Fibroblast of skin of abdomen (primary cell): ENCODE data around the gene VAPA. TPM values are rescaled to one million over a fixed set of nuclear protein-coding genes. Genes with fewer than 3 reads are reported as not detected.

Experiments used
- DNase-seq: peaks from one replicate; pipeline ENCODE4 v3.0.0-alpha.2; 2013
- polyA plus RNA-seq, 2 experiments: library from polyadenylated mRNA; unstranded; fragments of 120-200 nt; gene quantifications; one replicate each; pipeline ENCODE4 v1.2.1, GENCODE V29; 2013; ENCODE audit not compliant: insufficient read length in 2 of 2

The VAPA gene
- 179 TPM for polyA plus RNA-seq (2013, experiment 1 of 2; ENCODE audit: insufficient read length)
- polyA plus RNA-seq (2013, experiment 2 of 2; ENCODE audit: insufficient read length) = 182 TPM

- DNase-seq = peak; percentile 96
Measured at GRCh38 chr18:9913526-9914333, at the start of gene VAPA. Gene VAPA (plus strand): TSS chr18:9914016. CDS start chr18:9914257, 241 bp downstream.

GRCh38 chr18:9865764-9866490 is 47.9 kb upstream of the VAPA start:
- DNase-seq = no peak

GRCh38 chr18:9866627-9867026 is 47.2 kb upstream of the VAPA start:
- DNase-seq = no peak

- DNase-seq = no peak
Measured at GRCh38 chr18:9867071-9867594, 46.7 kb upstream of the VAPA start.

GRCh38 chr18:9868857-9869714 is 44.7 kb upstream of the VAPA start:
- no peak for DNase-seq

- peak; percentile 70 for DNase-seq
Measured at GRCh38 chr18:9869715-9870430, 43.9 kb upstream of the VAPA start.

GRCh38 chr18:9870431-9871008 is 43.3 kb upstream of the VAPA start:
- DNase-seq = no peak

- DNase-seq = no peak
Measured at GRCh38 chr18:9871244-9871746, 42.5 kb upstream of the VAPA start.

- DNase-seq = no peak
Measured at GRCh38 chr18:9872823-9873222, 41.0 kb upstream of the VAPA start.

- peak; percentile 22 for DNase-seq
Measured at GRCh38 chr18:9874728-9875127, 39.1 kb upstream of the VAPA start.

- DNase-seq = no peak
Measured at GRCh38 chr18:9876212-9876866, 37.5 kb upstream of the VAPA start.

GRCh38 chr18:9876867-9877654 is 36.8 kb upstream of the VAPA start:
- DNase-seq = peak; percentile 81

- no peak for DNase-seq
Measured at GRCh38 chr18:9877655-9878014, 36.2 kb upstream of the VAPA start.

GRCh38 chr18:9878095-9878494 is 35.7 kb upstream of the VAPA start:
- no peak for DNase-seq

- no peak for DNase-seq
Measured at GRCh38 chr18:9878783-9879242, 35.0 kb upstream of the VAPA start.

GRCh38 chr18:9884090-9884489 is 29.7 kb upstream of the VAPA start:
- DNase-seq = no peak

- DNase-seq = no peak
Measured at GRCh38 chr18:9884532-9885140, 29.2 kb upstream of the VAPA start.

GRCh38 chr18:9885170-9886004 is 28.4 kb upstream of the VAPA start, which contains the start of gene TXNDC2:
Gene TXNDC2 (plus strand): TSS chr18:9885973. CDS start chr18:9886681, 708 bp downstream.
- no peak for DNase-seq
